GM18499 (cell line): ENCODE measurements around the gene THPO.

Experiments
- ATAC-seq: cut with Tn5 transposase; IDR thresholded peaks from one replicate; pipeline ENCODE4 v1.9.1; 2021; ENCODE audit warnings: moderate number of reproducible peaks; ENCODE audit not compliant: insufficient read depth, unreplicated experiment

The THPO gene

GRCh38 chr3:184386047-184386806, 8.2 kb upstream of the THPO start:
- ATAC-seq: no peak

- no peak for ATAC-seq
These were observed 6.9 kb upstream of the THPO start for GRCh38 chr3:184384856-184385422.

GRCh38 chr3:184384342-184384741, 6.3 kb upstream of the THPO start:
- ATAC-seq: no peak

GRCh38 chr3:184383033-184383740, 5.2 kb upstream of the THPO start:
- ATAC-seq: no peak

GRCh38 chr3:184382326-184383032, 4.5 kb upstream of the THPO start:
- ATAC-seq: no peak

- ATAC-seq: no peak
These were observed 3.5 kb upstream of the THPO start for GRCh38 chr3:184381261-184382224.

- no peak for ATAC-seq
These were observed 2.7 kb upstream of the THPO start for GRCh38 chr3:184380627-184381260.

- ATAC-seq: no peak
These were observed 2.2 kb upstream of the THPO start for GRCh38 chr3:184380185-184380626.

GRCh38 chr3:184379358-184380184, 1.6 kb upstream of the THPO start, which contains the start of gene CHRD:
CHRD (plus strand) TSS chr3:184380054; CDS start chr3:184380319, 265 bp downstream.
- no peak for ATAC-seq

GRCh38 chr3:184378651-184379357, 797 bp upstream of the THPO start:
- ATAC-seq: no peak

- no peak for ATAC-seq
These were observed 633 bp downstream of the THPO start for GRCh38 chr3:184377374-184377773.

- ATAC-seq: no peak
These were observed 2.1 kb downstream of the THPO start for GRCh38 chr3:184375747-184376461.

- no peak for ATAC-seq
These were observed 4.6 kb downstream of the THPO start for GRCh38 chr3:184373422-184373821.

GRCh38 chr3:184372911-184373310, 5.1 kb downstream of the THPO start:
- no peak for ATAC-seq

- ATAC-seq: no peak
These were observed 5.6 kb downstream of the THPO start for GRCh38 chr3:184372296-184372821.

GRCh38 chr3:184371570-184372018, 6.4 kb downstream of the THPO start:
- ATAC-seq: no peak
